Lower leg skin (tissue), 4 donors: ENCODE data around the gene SCAPER. TPM values are rescaled to one million over a fixed set of nuclear protein-coding genes. Genes with fewer than 3 reads are reported as not detected.

ENCODE experiments used
- DNase-seq, 2 donors: peaks; one replicate each; pipeline ENCODE4 v3.0.0-alpha.2; 2019; ENCODE audit warnings: low spot score in 2 of 2
- H3K4me3 ChIP-seq: fragments of 200-600 bp; sonication (generic); 2 replicates; pipeline ENCODE4 v1.5.1; 2017; ENCODE audit warnings: mild to moderate bottlenecking, low read depth; ENCODE audit not compliant: poor library complexity, severe bottlenecking
- CTCF ChIP-seq, 3 donors: fragments of 450-650 bp; IDR thresholded peaks; one replicate each; pipeline ENCODE4 v1.5.1; 2016; ENCODE audit warnings: antibody characterized with exemption in 3 of 3, mild to moderate bottlenecking in 3 of 3, moderate library complexity in 2 of 3
- POLR2A ChIP-seq, 2 donors: fragments of 450-650 bp; IDR thresholded peaks; one replicate each; pipeline ENCODE4 v1.6.1; 2016 to 2017; ENCODE audit warnings: antibody characterized with exemption in 2 of 2, mild to moderate bottlenecking in 1 of 2, moderate library complexity in 1 of 2
- WGBS, 2 donors: methylation state at CpG; one replicate each; pipeline ENCODE4 v1.1.5; 2018; 5-methylcytosine and 5-hydroxymethylcytosine counted together
- intact Hi-C: fragments of 100-400 bp; cut with DNase I; formaldehyde crosslinking; loops from one replicate; pipeline ENCODE4 v1.15.0; 2023; ENCODE audit warnings: low total_unique reads
- total RNA-seq, 4 donors: library from RNA; depleted of rRNA; stranded (reverse); fragments of >200 nt; gene quantifications; one replicate each; pipeline ENCODE4 v1.1.0, GENCODE V29; 2016

Gene SCAPER
- total RNA-seq, 4 donors from 2014 or later = 23.8 to 63.2 (median 32.9) TPM

GRCh38 chr15:76451540-76451939, 453.6 kb downstream of the SCAPER start:
- whole genome bisulfite sequencing, 2 donors = 68 to 79% methylated on average over 1 of the region's 1 CpG
- DNase-seq = no peak
- no peak overlapping the region for H3K4me3 ChIP-seq
- intact Hi-C loops = no loop called here
- no peak for TF ChIP-seq POLR2A (IDR thresholded peaks at IDR 0.05)
- TF ChIP-seq CTCF (IDR thresholded peaks at IDR 0.05) = no peak

GRCh38 chr15:76449455-76449854, 455.7 kb downstream of the SCAPER start:
- DNase-seq = no peak
- 89 to 91% methylated on average over 1 of the region's 1 CpG for WGBS, 2 donors
- no peak for TF ChIP-seq CTCF (IDR thresholded peaks at IDR 0.05)
- no peak for TF ChIP-seq POLR2A (IDR thresholded peaks at IDR 0.05)
- intact Hi-C loops = no loop called here
- H3K4me3 ChIP-seq = no peak overlapping the region

- no peak for DNase-seq
- TF ChIP-seq CTCF (IDR thresholded peaks at IDR 0.05) = no peak
- TF ChIP-seq POLR2A (IDR thresholded peaks at IDR 0.05) = no peak
- WGBS, 2 donors = 70 to 75% methylated on average over 2 of the region's 2 CpGs
- intact Hi-C loops = no loop called here
- H3K4me3 ChIP-seq = no peak overlapping the region
Observed at GRCh38 chr15:76448755-76449154, 456.4 kb downstream of the SCAPER start.

- 92 to 98% methylated on average over 2 of the region's 2 CpGs for WGBS, 2 donors
- no peak overlapping the region for H3K4me3 ChIP-seq
- TF ChIP-seq POLR2A (IDR thresholded peaks at IDR 0.05) (no peak), CTCF (IDR thresholded peaks at IDR 0.05) (no peak)
- DNase-seq = no peak
- intact Hi-C loops = no loop called here
Observed at GRCh38 chr15:76447728-76448441, 457.3 kb downstream of the SCAPER start.

GRCh38 chr15:76440441-76440840, 464.7 kb downstream of the SCAPER start:
- TF ChIP-seq POLR2A (IDR thresholded peaks at IDR 0.05) (no peak), CTCF (IDR thresholded peaks at IDR 0.05) (no peak)
- H3K4me3 ChIP-seq = no peak overlapping the region
- 45 to 64% methylated on average over 3 of the region's 3 CpGs for WGBS, 2 donors
- no peak for DNase-seq
- intact Hi-C loops = no loop called here

GRCh38 chr15:76439542-76439941, 465.6 kb downstream of the SCAPER start:
- TF ChIP-seq POLR2A (IDR thresholded peaks at IDR 0.05) (no peak), CTCF (IDR thresholded peaks at IDR 0.05) (no peak)
- DNase-seq = no peak
- intact Hi-C loops = no loop called here
- no peak overlapping the region for H3K4me3 ChIP-seq
